GM21515 (cell line): ENCODE measurements around the gene SLC15A4.
"Not testable (repeated sequence)": the region's sequence is repeated elsewhere in the genome, so short reads cannot be mapped to it uniquely, and the experiment has no call there.

Source experiments
- ATAC-seq: cut with Tn5 transposase; IDR thresholded peaks from one replicate; pipeline ENCODE4 v1.9.1; 2021; ENCODE audit not compliant: unreplicated experiment

The SLC15A4 gene

GRCh38 chr12:128823916-128824839, at the start of gene SLC15A4:
Gene SLC15A4, minus strand, starts transcription at chr12:128823958. Its CDS starts 15 bp downstream, at chr12:128823943.
- peak; percentile 76 for ATAC-seq

GRCh38 chr12:128872303-128872702, 48.5 kb upstream of the SLC15A4 start:
- ATAC-seq: no peak

DNA sequence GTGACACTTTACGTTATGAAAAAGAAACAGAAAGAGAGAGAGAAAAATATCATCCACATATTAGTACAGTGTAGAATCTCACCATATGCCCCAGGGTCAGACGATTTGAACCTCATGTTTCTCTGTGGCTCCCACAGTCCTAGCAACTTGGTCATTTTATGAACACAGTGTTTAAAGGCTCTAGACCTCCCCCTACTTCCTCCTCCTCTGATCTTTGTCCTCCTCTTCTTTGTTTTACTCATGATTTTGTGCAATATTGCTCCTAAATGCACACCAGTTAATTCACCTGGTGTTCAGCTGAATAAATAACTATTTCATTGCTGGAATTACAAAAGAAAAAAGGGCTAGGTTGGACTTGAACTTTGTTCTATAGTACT, 47.7 kb upstream of the SLC15A4 start:
- no peak for ATAC-seq

DNA sequence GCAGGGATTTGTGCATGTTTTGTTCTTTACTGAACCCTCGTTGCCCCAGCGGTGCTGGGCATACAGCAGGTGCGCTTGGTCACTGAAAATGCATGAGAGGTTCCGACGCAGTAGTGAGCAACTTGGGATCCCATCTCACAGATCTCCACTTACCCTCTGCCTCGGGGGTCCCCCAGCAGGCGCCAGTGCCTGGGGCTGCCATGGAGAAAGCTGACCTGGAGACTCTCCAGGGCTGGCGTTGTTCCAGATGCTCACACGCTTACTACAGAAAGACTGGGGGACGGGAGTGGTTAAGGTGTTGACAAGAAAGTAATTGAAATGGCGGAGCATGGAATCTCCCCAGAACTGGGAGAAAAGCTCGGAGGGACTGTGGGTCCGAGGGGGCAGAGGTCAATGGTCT, 43.7 kb upstream of the SLC15A4 start:
- ATAC-seq: no peak

- no peak for ATAC-seq
Measured at GRCh38 chr12:128864516-128865186, 40.9 kb upstream of the SLC15A4 start.

DNA sequence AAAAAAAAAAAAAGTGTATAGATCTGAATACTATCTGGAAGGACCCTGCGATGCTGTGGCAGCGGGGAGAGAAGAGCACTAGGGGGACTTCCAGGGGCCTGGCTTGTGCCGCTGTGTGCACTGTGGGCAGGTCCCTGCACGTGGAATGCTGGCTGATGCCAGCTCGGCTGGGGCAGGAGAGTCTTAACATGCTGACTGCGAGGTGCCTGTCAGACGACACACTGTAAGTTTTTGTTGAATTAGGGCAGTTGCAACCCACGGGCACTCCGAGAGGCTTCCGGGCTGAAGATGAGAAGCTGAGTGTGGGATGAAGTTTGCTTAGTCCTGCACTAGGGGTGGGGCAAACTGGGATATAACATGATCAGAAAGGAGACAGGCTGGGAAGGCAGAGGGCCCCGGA, 40.2 kb upstream of the SLC15A4 start:
- ATAC-seq: no peak

GRCh38 chr12:128861226-128862016, 37.7 kb upstream of the SLC15A4 start:
- no peak for ATAC-seq

DNA sequence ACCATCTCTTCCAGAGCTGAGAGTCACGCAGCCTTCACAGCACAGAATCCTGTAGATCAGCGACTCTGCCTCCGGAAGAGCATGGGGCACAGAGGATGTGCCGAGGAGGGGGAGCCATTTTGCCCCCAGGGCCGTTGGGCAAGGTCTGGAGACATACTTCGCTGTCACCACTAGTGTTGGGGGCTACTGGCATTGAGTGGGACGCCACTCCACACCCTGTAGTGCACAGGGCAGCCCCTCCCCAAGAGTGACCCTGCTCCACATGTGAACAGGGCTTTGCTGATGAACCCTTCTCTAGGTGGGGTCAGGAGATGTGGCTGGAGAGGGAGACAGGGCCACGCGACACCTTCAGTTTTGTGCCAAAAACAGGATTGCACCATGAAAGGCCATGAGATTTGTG, 35.6 kb upstream of the SLC15A4 start:
- no peak for ATAC-seq

GRCh38 chr12:128857133-128857763, 33.5 kb upstream of the SLC15A4 start:
- no peak for ATAC-seq

- no peak for ATAC-seq
Measured at GRCh38 chr12:128856791-128857078, 33.0 kb upstream of the SLC15A4 start.

DNA sequence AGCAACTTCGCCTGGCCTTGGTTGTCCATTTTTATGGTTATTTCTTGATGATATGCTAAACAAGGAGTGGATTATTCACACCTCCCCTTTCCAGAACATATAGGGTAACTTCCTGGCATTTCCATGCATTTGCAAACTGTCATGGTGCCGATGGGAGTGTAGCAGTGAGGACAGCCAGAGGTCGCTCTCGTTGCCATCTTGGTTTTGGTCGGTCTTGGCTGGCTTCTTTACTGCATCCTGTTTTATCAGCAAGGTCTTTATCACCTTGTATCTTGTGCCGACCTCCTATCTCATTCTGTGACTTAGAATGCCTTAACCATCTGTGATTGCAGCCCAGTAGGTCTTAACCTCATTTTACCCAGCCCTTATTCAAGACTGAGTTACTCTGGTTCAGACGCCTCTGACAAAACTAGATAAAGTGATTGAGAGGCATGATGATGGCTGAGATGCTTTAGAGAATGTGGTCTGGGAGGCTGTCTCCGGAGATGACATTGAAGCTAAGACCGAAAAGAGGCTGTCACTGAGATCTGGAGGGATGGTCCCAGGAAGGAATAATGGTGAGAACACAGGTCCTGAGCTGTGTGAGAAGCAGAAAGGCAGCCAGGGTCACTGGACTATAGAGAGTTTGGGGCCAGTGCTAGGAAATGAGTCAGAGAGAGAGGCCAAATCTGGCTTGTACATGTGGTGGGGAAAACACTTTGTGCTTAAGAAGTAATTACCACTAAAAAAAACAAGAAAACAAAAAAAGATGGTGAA, 32.5 kb upstream of the SLC15A4 start:
- no peak for ATAC-seq

DNA sequence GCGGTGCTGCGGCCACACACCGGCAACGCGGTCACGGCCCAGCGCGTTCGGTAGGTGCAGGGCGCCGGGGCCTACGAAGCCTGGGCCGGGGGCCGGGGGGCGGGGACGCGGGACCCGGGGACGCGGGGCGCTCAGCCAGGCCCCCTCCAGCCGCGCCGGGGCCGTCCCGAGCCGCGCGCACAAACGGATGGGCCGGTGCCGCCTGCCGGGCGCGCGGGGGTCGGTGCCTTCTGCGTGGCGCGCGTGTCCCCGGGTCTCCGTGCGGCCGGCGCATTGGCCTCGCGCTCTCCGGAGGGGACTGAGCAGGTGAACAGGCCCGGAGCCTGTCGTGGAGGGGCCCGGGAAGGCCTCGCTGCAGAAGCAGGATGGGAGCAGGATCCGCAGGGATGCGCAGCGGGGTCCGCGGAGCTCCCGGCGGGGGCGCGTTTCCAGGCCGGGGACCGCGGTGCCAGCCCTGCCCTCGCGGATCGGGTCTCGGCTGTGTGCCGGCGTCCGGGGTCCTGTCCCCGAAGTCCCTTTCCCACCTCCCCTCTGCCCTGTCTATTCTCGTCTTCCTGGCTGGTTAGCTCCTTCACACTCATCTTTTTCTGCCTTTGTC, 29.9 kb upstream of the SLC15A4 start:
- no peak for ATAC-seq

GRCh38 chr12:128852885-128853599, 29.3 kb upstream of the SLC15A4 start, which contains the start of gene GLT1D1:
Gene GLT1D1, plus strand, starts transcription at chr12:128853478. Its CDS starts 104 bp downstream, at chr12:128853582.
- no peak for ATAC-seq

- ATAC-seq: no peak
Measured at GRCh38 chr12:128852026-128852698, 28.4 kb upstream of the SLC15A4 start.

DNA sequence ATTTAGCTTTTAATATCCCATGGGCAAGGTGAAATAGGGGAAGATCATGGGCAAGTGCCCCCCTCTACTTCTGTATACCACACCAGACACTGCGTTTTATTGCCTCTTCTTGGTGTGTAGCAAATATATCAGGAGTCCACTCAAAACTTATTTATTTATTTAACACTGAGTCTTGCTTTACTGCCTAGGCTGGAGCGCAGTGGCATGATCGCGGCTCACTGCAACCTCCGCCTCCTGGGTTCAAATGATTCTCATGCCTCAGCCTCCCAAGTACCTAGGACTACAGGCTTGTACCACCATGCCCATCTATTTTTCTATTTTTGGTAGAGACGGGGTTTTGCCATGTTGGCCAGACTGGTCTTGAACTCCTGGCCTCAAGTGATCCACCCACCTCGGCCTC, 27.7 kb upstream of the SLC15A4 start:
- not testable (repeated sequence) for ATAC-seq

- no peak for ATAC-seq
Measured at GRCh38 chr12:128850400-128850799, 26.6 kb upstream of the SLC15A4 start.

GRCh38 chr12:128849806-128850205, 26.0 kb upstream of the SLC15A4 start:
- not testable (repeated sequence) for ATAC-seq

DNA sequence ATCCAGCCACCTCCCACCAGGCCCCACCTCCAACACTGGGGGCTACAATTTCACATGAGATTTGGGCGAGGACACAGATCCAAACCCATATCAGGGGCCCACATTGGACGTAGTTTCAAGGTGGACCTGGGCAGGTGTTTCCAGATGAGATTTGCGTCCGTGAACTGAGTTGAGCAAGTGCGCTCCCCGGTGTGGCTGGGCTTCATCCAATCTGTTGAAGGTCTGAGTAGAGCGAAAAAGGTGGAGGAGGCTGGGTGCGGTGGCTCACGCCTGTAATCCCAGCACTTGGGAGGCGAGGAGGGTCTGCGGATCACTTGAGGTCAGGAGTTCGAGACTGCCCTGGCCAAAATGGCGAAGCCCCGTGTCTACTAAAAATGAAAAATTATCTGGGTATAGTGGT, 24.6 kb upstream of the SLC15A4 start:
- no peak for ATAC-seq

DNA sequence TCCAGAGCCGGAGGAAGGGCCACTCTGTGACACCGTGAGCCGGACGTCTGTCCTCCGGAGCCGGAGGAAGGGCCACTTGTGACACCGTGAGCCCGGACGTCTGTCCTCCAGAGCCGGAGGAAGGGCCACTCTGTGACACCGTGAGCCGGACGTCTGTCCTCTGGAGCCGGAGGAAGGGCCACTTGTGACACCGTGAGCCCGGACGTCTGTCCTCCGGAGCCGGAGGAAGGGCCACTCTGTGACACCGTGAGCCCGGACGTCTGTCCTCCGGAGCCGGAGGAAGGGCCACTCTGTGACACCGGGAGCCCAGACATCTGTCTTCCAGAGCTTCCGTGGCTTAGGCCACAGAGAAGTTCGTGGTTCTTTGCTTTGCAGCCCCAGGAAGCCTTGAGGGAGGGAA, 22.9 kb upstream of the SLC15A4 start:
- not testable (repeated sequence) for ATAC-seq
